NT2/D1 (cell line): ENCODE measurements around the gene CMTM1.

Experiments
- SUZ12 ChIP-seq: IDR thresholded peaks from 2 replicates; pipeline ENCODE4 v1.6.1; 2011; ENCODE audit not compliant: insufficient read length, insufficient read depth; ENCODE audit errors: extremely low read depth
- YY1 ChIP-seq: IDR thresholded peaks from 2 replicates; pipeline ENCODE4 v1.6.1; 2011; ENCODE audit not compliant: insufficient read length, insufficient read depth
- ZNF274 ChIP-seq: IDR thresholded peaks from 2 replicates; pipeline ENCODE4 v1.6.1; 2011; ENCODE audit warnings: mild to moderate bottlenecking, low read depth, low read length

- TF ChIP-seq YY1 = no peak
- TF ChIP-seq ZNF274 = no peak
- TF ChIP-seq SUZ12 = no peak
Measured at GRCh38 chr16:66538910-66539309, 27.3 kb upstream of the CMTM1 start.
